K562 (cell line): ENCODE results near the gene VPS33B. TPM values are rescaled to one million over a fixed set of nuclear protein-coding genes. Genes with fewer than 3 reads are reported as not detected.

Experiments
- ARNT ChIP-seq, 2 experiments: fragments of 450-650 bp; IDR thresholded peaks; 2 replicates each; pipeline ENCODE4 v1.6.1; 2016; ENCODE audit warnings: mild to moderate bottlenecking in 1 of 2
- CHD1 ChIP-seq: fragments of 200-600 bp; sonication (generic); IDR thresholded peaks from one replicate; pipeline ENCODE4 v1.6.1; 2012; ENCODE audit warnings: mild to moderate bottlenecking, moderate library complexity, low read length, inconsistent platforms
- DPF2 ChIP-seq: fragments of 450-650 bp; IDR thresholded peaks from 2 replicates; pipeline ENCODE4 v1.6.1; 2016
- FOXP1 ChIP-seq: sonication (generic); formaldehyde crosslinking; IDR thresholded peaks from 2 replicates; pipeline ENCODE4 v1.8.0; 2022; ENCODE audit warnings: mild to moderate bottlenecking, missing genetic modification reagents
- L3MBTL2 ChIP-seq: fragments of 450-650 bp; IDR thresholded peaks from 2 replicates; pipeline ENCODE4 v1.6.1; 2016; ENCODE audit warnings: mild to moderate bottlenecking, moderate library complexity
- MTA1 ChIP-seq: fragments of 450-650 bp; IDR thresholded peaks from 2 replicates; pipeline ENCODE4 v1.6.1; 2017; ENCODE audit warnings: borderline replicate concordance
- NR2F6 ChIP-seq: fragments of 450-650 bp; formaldehyde crosslinking; IDR thresholded peaks from 2 replicates; pipeline ENCODE4 v1.4.0; 2020; ENCODE audit warnings: mild to moderate bottlenecking
- PYGO2 ChIP-seq: fragments of 450-650 bp; IDR thresholded peaks from 2 replicates; pipeline ENCODE4 v1.6.1; 2016; ENCODE audit warnings: mild to moderate bottlenecking, missing genetic modification characterization, moderate library complexity, missing compliant biosample characterization
- RBM22 ChIP-seq: fragments of 200-400 bp; formaldehyde crosslinking; IDR thresholded peaks from 2 replicates; pipeline ENCODE4 v1.6.1; 2018; ENCODE audit warnings: low read length, low read depth; ENCODE audit not compliant: poor library complexity, severe bottlenecking
- SIX5 ChIP-seq, 2 experiments: IDR thresholded peaks; 2 replicates each; pipeline ENCODE4 v1.6.1; 2011; ENCODE audit warnings: low read length in 2 of 2, borderline replicate concordance in 1 of 2, low read depth in 1 of 2, mild to moderate bottlenecking in 1 of 2, moderate library complexity in 1 of 2; ENCODE audit not compliant: insufficient read depth in 1 of 2
- SMAD2 ChIP-seq: fragments of 150-350 bp; IDR thresholded peaks from 2 replicates; pipeline ENCODE4 v1.6.1; 2014; ENCODE audit warnings: low read depth, mild to moderate bottlenecking, low read length
- SRSF9 ChIP-seq: fragments of 200-400 bp; formaldehyde crosslinking; IDR thresholded peaks from 2 replicates; pipeline ENCODE4 v1.6.1; 2017; ENCODE audit warnings: low read depth, low read length, borderline replicate concordance
- TFAM ChIP-seq: fragments of 250-450 bp; sonication (Bioruptor Pico); conservative IDR thresholded peaks from 2 replicates; pipeline ENCODE4 v1.5.0; 2021; ENCODE audit warnings: mild to moderate bottlenecking, moderate library complexity
- TRIM24 ChIP-seq, 2 experiments: fragments of 450-650 bp; IDR thresholded peaks; 2 replicates each; pipeline ENCODE4 v1.6.1; 2016
- ZBED1 ChIP-seq: IDR thresholded peaks from 2 replicates; pipeline ENCODE4 v1.6.1; 2014
- ZBTB17 ChIP-seq: fragments of 450-650 bp; formaldehyde crosslinking; IDR thresholded peaks from 2 replicates; pipeline ENCODE4 v1.4.0; 2020; ENCODE audit warnings: mild to moderate bottlenecking
- ZNF311 ChIP-seq: fragments of 250-450 bp; sonication (Bioruptor Pico); IDR thresholded peaks from 2 replicates; pipeline ENCODE4 v1.4.0; 2020; ENCODE audit warnings: mild to moderate bottlenecking, moderate library complexity
- ZNF507 ChIP-seq: conservative IDR thresholded peaks from 2 replicates; pipeline ENCODE4 v1.6.1; 2017; ENCODE audit warnings: missing genetic modification characterization, missing compliant biosample characterization
- polyA plus RNA-seq, 8 experiments: library from polyadenylated mRNA; depleted of rRNA in 4 of 8; stranded (reverse) in 5 of 8; unstranded in 3 of 8; fragments of >200 nt; fragmentation: Nextera tagmentation in 2 of 8; fragmentation: Illumina TruSeq in 1 of 8; extraction: Ambion mirVana in 2 of 8; extraction: Trizol in 1 of 8; gene quantifications; 2 replicates each; pipeline versions ENCODE4 v1.2.1 to v1.2.3, GENCODE V29; 2011 to 2014; ENCODE audit warnings: inconsistent platforms in 1 of 8, missing spikeins in 1 of 8
- total RNA-seq, 7 experiments: library from RNA; depleted of rRNA in 6 of 7; stranded (reverse); fragments of >200 nt in 6 of 7; fragmentation: Illumina TruSeq in 2 of 7; extraction: Trizol in 2 of 7; gene quantifications; 2 replicates each; pipeline versions ENCODE4 v1.2.1 to v1.2.3, GENCODE V29; 2011 to 2021; ENCODE audit warnings: low replicate concordance in 1 of 7
- TF ChIP-seq, protein P1 (sequence below): IDR thresholded peaks from 3 replicates; pipeline ENCODE4 v1.6.1; 2011; ENCODE audit warnings: borderline replicate concordance, mild to moderate bottlenecking; ENCODE audit not compliant: insufficient read length, insufficient read depth
- TF ChIP-seq, protein P2 (sequence below): IDR thresholded peaks from 2 replicates; pipeline ENCODE4 v1.6.1; 2011; ENCODE audit warnings: borderline replicate concordance, low read depth, mild to moderate bottlenecking, moderate library complexity, low read length; ENCODE audit not compliant: insufficient read depth, poor library complexity, severe bottlenecking
- TF ChIP-seq, protein P3 (sequence below): sonication (generic); formaldehyde crosslinking; IDR thresholded peaks from 2 replicates; pipeline ENCODE4 v1.8.1; 2023; ENCODE audit warnings: mild to moderate bottlenecking, missing genetic modification reagents
- TF ChIP-seq, protein P4 (sequence below): sonication (generic); formaldehyde crosslinking; IDR thresholded peaks from 2 replicates; pipeline ENCODE4 v1.8.0; 2022; ENCODE audit warnings: mild to moderate bottlenecking, missing genetic modification reagents
- TF ChIP-seq, protein P5 (sequence below): fragments of 450-650 bp; IDR thresholded peaks from 2 replicates; pipeline ENCODE4 v1.6.1; 2016

Gene VPS33B
- total and polyA plus RNA-seq, 9 of the 15 experiments (the other 6 are each of a cell fraction or from before 2014, with no cell fraction given): 9.4 to 25.5 (median 14.8) TPM

DNA sequence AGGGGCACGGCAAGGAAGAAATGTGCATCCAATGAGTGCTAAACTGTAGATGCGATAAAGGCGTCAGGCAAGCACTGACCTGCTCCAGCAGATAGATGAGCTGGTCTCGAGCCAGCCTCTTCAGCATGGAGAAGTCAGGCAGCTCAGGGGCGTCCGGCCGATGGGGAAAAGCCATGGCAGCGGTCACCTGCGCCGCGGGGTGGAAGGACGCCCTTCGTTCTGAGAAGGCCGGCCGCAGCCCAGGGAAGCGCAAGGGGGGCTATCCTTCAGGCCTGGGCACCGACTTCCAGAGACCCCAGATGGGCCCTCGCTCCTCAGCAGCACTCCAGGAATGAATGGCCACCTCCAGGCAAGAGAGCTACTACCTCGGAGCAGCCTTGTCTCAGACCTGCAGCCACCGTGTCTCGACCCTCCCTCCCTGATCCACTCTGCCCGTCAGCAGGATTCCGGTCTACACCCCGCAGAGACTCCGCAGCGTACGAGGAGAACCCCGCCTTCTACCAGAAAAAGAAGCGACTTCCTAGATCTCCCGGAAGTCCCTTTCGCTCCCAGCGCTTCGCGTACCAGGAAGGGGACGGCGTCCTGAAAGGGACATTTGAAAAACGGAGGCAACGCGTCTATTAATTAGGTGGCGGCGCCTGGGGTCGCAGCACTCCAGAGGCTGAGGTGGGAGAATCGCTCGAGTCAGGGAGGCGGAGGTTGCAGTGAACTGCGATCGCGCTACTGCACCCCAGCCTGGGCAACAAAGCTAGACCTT lies at the start of gene VPS33B (continued):
- TF ChIP-seq MTA1 (0 out of 2 replicates have a peak, but pooled peaks have one; percentile 18), ZNF507 (tag) (no peak), DPF2 (no peak), ZNF311 (CRISPR knock-in tag) (no peak), NR2F6 (CRISPR knock-in tag) (no peak), SIX5 (IDR thresholded peaks at IDR 0.05; ENCODE audit: borderline replicate concordance in 1 of 2, insufficient read depth in 1 of 2, low read depth in 1 of 2, low read length in 2 of 2) (no peak), PYGO2 (tag) (no peak), TRIM24 (IDR thresholded peaks at IDR 0.05) (no peak), FOXP1 (no peak; the same call in 1 of the 2 replicates), SMAD2 (no peak), CHD1 (peak; percentile 42), ARNT (IDR thresholded peaks at IDR 0.05) (no peak), RBM22 (no peak), TFAM (no peak), SRSF9 (no peak), ZBED1 (no peak), L3MBTL2 (0 out of 2 replicates have a peak, but pooled peaks have one; percentile 18), ZBTB17 (CRISPR knock-in tag) (no peak)
- TF ChIP-seq, protein P1, sequence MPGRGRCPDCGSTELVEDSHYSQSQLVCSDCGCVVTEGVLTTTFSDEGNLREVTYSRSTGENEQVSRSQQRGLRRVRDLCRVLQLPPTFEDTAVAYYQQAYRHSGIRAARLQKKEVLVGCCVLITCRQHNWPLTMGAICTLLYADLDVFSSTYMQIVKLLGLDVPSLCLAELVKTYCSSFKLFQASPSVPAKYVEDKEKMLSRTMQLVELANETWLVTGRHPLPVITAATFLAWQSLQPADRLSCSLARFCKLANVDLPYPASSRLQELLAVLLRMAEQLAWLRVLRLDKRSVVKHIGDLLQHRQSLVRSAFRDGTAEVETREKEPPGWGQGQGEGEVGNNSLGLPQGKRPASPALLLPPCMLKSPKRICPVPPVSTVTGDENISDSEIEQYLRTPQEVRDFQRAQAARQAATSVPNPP: no peak
- TF ChIP-seq, protein P2, sequence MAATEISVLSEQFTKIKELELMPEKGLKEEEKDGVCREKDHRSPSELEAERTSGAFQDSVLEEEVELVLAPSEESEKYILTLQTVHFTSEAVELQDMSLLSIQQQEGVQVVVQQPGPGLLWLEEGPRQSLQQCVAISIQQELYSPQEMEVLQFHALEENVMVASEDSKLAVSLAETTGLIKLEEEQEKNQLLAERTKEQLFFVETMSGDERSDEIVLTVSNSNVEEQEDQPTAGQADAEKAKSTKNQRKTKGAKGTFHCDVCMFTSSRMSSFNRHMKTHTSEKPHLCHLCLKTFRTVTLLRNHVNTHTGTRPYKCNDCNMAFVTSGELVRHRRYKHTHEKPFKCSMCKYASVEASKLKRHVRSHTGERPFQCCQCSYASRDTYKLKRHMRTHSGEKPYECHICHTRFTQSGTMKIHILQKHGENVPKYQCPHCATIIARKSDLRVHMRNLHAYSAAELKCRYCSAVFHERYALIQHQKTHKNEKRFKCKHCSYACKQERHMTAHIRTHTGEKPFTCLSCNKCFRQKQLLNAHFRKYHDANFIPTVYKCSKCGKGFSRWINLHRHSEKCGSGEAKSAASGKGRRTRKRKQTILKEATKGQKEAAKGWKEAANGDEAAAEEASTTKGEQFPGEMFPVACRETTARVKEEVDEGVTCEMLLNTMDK: no peak
- TF ChIP-seq, protein P3, sequence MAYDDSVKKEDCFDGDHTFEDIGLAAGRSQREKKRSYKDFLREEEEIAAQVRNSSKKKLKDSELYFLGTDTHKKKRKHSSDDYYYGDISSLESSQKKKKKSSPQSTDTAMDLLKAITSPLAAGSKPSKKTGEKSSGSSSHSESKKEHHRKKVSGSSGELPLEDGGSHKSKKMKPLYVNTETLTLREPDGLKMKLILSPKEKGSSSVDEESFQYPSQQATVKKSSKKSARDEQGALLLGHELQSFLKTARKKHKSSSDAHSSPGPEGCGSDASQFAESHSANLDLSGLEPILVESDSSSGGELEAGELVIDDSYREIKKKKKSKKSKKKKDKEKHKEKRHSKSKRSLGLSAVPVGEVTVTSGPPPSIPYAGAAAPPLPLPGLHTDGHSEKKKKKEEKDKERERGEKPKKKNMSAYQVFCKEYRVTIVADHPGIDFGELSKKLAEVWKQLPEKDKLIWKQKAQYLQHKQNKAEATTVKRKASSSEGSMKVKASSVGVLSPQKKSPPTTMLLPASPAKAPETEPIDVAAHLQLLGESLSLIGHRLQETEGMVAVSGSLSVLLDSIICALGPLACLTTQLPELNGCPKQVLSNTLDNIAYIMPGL (CRISPR knock-in tag): no peak
- TF ChIP-seq, protein P4, sequence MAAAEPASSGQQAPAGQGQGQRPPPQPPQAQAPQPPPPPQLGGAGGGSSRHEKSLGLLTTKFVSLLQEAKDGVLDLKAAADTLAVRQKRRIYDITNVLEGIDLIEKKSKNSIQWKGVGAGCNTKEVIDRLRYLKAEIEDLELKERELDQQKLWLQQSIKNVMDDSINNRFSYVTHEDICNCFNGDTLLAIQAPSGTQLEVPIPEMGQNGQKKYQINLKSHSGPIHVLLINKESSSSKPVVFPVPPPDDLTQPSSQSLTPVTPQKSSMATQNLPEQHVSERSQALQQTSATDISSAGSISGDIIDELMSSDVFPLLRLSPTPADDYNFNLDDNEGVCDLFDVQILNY (CRISPR knock-in tag): no peak
- TF ChIP-seq, protein P5, sequence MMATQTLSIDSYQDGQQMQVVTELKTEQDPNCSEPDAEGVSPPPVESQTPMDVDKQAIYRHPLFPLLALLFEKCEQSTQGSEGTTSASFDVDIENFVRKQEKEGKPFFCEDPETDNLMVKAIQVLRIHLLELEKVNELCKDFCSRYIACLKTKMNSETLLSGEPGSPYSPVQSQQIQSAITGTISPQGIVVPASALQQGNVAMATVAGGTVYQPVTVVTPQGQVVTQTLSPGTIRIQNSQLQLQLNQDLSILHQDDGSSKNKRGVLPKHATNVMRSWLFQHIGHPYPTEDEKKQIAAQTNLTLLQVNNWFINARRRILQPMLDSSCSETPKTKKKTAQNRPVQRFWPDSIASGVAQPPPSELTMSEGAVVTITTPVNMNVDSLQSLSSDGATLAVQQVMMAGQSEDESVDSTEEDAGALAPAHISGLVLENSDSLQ: no peak; the same call in 1 of the 2 replicates
